Glomerular endothelial cell (primary cell): ENCODE data around the gene MACF1. TPM values are rescaled to one million over a fixed set of nuclear protein-coding genes. Genes with fewer than 3 reads are reported as not detected.

ENCODE experiments used
- DNase-seq: peaks from one replicate; pipeline ENCODE4 v3.0.0-alpha.2; 2011; ENCODE audit warnings: low read depth, low spot score; ENCODE audit errors: extremely low read depth
- total RNA-seq: library from RNA; depleted of rRNA; stranded (reverse); fragments of >200 nt; gene quantifications from 2 replicates; pipeline ENCODE4 v1.2.3, GENCODE V29; 2015

The MACF1 gene
- total RNA-seq, 1 donor from 2014 or later, result 612 TPM

DNA sequence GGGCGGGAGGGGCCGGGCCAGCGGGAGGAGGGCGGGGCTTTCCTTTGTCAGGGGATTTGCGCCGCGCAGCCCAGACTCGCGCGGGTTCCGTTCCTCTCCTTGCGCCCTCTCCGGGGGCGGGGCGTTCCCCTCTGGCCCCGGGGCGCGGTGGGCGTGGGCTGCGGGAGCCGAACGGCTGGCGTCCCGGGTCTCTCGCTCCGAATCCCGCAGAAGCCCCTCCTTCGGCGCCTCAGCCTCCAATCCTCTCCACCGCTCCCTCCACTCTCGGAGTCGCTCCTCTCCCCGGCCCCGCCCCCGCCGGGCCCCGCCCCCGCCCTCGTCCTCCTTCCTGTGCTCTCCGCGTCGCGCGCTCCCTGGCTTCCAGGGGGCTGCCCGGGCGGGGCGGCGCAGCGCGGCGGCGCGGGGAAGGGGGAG, 204.2 kb downstream of the MACF1 start:
- no peak for DNase-seq

- peak; percentile 62 for DNase-seq
These were observed 204.7 kb downstream of the MACF1 start for GRCh38 chr1:39409055-39409816.

GRCh38 chr1:39410915-39411436, 206.5 kb downstream of the MACF1 start:
- DNase-seq, result no peak

GRCh38 chr1:39411526-39412478, 207.3 kb downstream of the MACF1 start:
- no peak for DNase-seq

GRCh38 chr1:39412892-39413291, 208.4 kb downstream of the MACF1 start:
- no peak for DNase-seq

- DNase-seq, result no peak
These were observed 209.5 kb downstream of the MACF1 start for GRCh38 chr1:39413902-39414528.

DNA sequence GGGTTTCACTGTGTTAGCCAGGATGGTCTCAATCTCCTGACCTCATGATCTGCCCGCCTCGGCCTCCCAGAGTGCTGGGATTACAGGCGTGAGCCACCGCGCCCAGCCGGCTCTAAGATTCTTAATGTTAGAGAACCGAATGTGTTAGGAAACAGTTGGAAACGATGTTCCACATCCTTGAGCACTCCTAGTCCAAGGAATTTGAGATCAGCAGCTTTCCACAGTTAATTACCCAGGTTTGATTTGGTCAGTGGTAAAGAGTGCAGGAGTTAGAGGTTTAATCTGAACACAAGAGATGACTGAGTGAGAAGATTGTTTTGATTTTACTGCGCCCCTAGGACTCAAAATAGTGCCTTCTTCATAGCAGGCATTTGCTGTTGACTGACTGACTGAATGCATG, 211.1 kb downstream of the MACF1 start:
- no peak for DNase-seq

DNA sequence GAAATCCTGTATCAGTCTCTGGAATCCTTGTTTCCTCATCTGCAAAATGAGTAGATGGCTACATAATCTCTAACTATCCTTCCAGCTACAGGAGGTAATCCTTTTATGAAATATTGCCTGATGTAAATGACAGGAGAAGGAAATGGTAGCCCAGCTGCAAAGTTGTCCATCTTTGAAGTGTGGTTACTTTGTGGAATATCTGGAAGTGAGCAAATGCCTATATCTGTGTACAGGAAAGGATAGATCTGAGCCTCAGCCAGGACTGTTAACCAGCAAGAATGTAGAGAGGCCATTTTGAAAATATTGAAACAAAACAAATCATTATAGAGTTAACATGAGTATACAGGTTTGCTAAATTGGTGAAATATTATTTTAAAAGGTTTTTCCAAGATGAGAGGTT, 212.1 kb downstream of the MACF1 start:
- DNase-seq, result no peak

- DNase-seq, result no peak
These were observed 213.7 kb downstream of the MACF1 start for GRCh38 chr1:39418236-39418635.

GRCh38 chr1:39420493-39420892, 216.0 kb downstream of the MACF1 start:
- no peak for DNase-seq

- no peak for DNase-seq
These were observed 218.1 kb downstream of the MACF1 start for GRCh38 chr1:39422614-39423013.

- no peak for DNase-seq
These were observed 220.7 kb downstream of the MACF1 start for GRCh38 chr1:39425151-39425550.

GRCh38 chr1:39425634-39426033, 221.1 kb downstream of the MACF1 start:
- no peak for DNase-seq

GRCh38 chr1:39426346-39426745, 221.9 kb downstream of the MACF1 start:
- DNase-seq, result no peak

- DNase-seq, result no peak
These were observed 222.9 kb downstream of the MACF1 start for GRCh38 chr1:39427374-39427773.

- DNase-seq, result no peak
These were observed 223.4 kb downstream of the MACF1 start for GRCh38 chr1:39427912-39428311.

DNA sequence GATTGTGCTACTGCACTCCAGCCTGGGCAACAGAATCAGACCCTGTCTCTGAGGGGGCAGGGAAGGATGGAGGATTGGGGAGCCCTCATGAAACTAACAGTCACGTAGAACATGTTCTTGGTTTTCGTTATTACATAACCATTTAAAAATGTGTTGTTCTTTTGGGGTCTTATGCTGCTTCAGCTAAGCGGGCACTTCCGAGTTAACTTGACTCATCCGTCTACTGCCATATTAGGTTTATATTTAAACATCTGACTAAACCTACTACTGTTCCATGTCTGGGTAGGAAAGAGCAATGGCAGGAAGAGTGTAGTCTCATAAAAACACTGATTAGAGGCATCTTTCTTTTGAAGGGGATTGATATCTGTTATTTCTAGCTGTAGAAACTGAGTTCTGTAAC, 227.4 kb downstream of the MACF1 start:
- no peak for DNase-seq

DNA sequence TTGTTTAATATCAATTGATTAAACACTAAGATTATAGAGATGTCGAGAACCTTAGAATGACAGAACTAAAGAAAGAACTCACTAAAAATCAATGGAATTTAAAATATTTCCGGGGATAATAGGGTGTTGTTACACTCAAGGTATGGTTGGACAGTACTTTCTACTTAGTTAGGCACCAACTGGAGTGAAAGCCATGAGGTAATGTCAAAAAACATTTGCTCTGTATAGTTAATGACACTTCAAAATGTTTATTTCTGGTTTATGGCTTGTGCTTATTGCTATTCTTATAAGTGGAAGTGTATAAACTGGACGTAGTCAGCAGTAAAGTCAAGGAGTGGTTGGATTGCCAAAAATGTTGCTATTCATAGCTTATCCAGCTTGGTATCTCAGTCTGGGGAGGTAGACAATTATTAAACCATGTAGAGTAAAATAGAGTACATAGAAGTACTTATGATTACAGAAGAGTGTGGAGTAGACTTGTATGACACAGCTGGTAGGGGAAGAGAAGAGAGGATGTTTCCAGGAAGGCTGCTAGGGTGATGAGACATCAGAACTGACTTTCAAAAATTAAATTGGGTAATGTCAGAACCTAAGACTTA, 230.4 kb downstream of the MACF1 start:
- no peak for DNase-seq

- DNase-seq, result no peak
These were observed 231.1 kb downstream of the MACF1 start for GRCh38 chr1:39435597-39435996.

DNA sequence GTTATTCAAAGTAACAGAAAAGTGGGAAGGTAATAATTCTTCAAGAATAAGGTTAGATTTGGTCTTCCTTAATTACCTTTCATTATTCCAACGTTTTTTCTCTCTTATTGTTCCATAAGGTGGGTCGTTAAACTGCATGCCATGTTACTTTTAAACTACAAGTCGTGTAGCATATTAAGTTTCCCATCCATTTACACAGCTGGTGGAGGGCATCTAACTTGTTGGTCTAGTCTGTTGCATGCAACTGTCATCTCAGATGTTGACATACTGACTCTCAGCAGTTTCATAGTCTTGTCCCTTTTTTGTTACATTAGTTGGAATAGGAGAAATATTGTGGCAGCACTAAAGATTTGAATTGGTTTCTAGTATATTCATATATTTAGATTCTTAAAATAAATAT, 232.3 kb downstream of the MACF1 start:
- DNase-seq, result no peak

- DNase-seq, result no peak
These were observed 233.5 kb downstream of the MACF1 start for GRCh38 chr1:39438042-39438441.
